OCI-LY7 (cell line): ENCODE data around the gene ABR. TPM values are rescaled to one million over a fixed set of nuclear protein-coding genes. Genes with fewer than 3 reads are reported as not detected.

Experiments
- BruUV-seq: library from RNA; stranded (reverse); fragments of 400-500 nt; replicated peaks from 2 replicates; lab custom pipeline; 2021; lab: Mats Ljungman, UMichigan
- CTCF ChIA-PET: fragments of 300-600 bp; sonication (Branson Sonifier 250); formaldehyde crosslinking; loops from one replicate; lab custom pipeline; 2022; ENCODE audit warnings: antibody characterized with exemption; ENCODE audit not compliant: unreplicated experiment; lab: Charles Lee
- POLR2A ChIA-PET: fragments of 300-600 bp; sonication (Branson Sonifier 250); formaldehyde crosslinking; loops from one replicate; lab custom pipeline; 2022; ENCODE audit warnings: antibody characterized with exemption; lab: Charles Lee
- DNase-seq: peaks from one replicate; pipeline ENCODE4 v3.0.0-alpha.2; 2015; ENCODE audit warnings: low spot score
- H2AFZ ChIP-seq: fragments of 200-600 bp; sonication (generic), shearing (Covaris generic); 2 replicates; pipeline ENCODE4 v1.6.1; 2014; ENCODE audit warnings: mild to moderate bottlenecking, antibody characterized with exemption, low read length, moderate library complexity
- H3K27ac ChIP-seq: fragments of 200-600 bp; sonication (generic); 2 replicates; pipeline ENCODE4 v1.5.1; 2014; ENCODE audit warnings: mixed run types, low read depth, mild to moderate bottlenecking, moderate library complexity, low read length, inconsistent platforms; ENCODE audit not compliant: poor library complexity, severe bottlenecking
- H3K36me3 ChIP-seq: fragments of 200-600 bp; sonication (generic); 2 replicates; pipeline ENCODE4 v1.6.1; 2014; ENCODE audit warnings: mild to moderate bottlenecking, antibody characterized with exemption, low read length, moderate library complexity, mixed read lengths; ENCODE audit not compliant: insufficient read depth
- H3K4me1 ChIP-seq: fragments of 200-600 bp; sonication (generic); 2 replicates; pipeline ENCODE4 v1.5.1; 2014; ENCODE audit warnings: mild to moderate bottlenecking, low read length; ENCODE audit not compliant: insufficient read depth, poor library complexity, severe bottlenecking
- H3K4me2 ChIP-seq: fragments of 200-600 bp; sonication (generic); 2 replicates; pipeline ENCODE4 v1.6.1; 2014; ENCODE audit warnings: mild to moderate bottlenecking, low read length
- H3K4me3 ChIP-seq: fragments of 200-600 bp; sonication (generic); 2 replicates; pipeline ENCODE4 v1.5.1; 2014; ENCODE audit warnings: mild to moderate bottlenecking, low read depth, low read length; ENCODE audit not compliant: poor library complexity, severe bottlenecking
- H3K79me2 ChIP-seq: fragments of 200-600 bp; sonication (generic); 2 replicates; pipeline ENCODE4 v1.6.1; 2016; ENCODE audit warnings: low read depth, mild to moderate bottlenecking, low read length, moderate library complexity, mixed read lengths; ENCODE audit not compliant: insufficient read depth
- H3K9me2 ChIP-seq: fragments of 200-600 bp; sonication (generic); 2 replicates; pipeline ENCODE4 v1.6.1; 2016; ENCODE audit warnings: mild to moderate bottlenecking, low read length, mixed read lengths; ENCODE audit not compliant: insufficient read depth
- H3K9me3 ChIP-seq: fragments of 200-600 bp; sonication (generic); 2 replicates; pipeline ENCODE4 v1.6.1; 2014; ENCODE audit warnings: mild to moderate bottlenecking, mixed run types, low read length, mixed read lengths
- H4K20me1 ChIP-seq: fragments of 200-600 bp; sonication (generic); 2 replicates; pipeline ENCODE4 v1.6.1; 2014; ENCODE audit warnings: mild to moderate bottlenecking, antibody characterized with exemption, low read length, moderate library complexity, mixed read lengths; ENCODE audit not compliant: insufficient read depth
- CTCF ChIP-seq: fragments of 200-600 bp; sonication (generic); conservative IDR thresholded peaks from 2 replicates; pipeline ENCODE4 v1.5.1; 2014; ENCODE audit warnings: mild to moderate bottlenecking, antibody characterized with exemption, low read length, moderate library complexity, mixed read lengths
- EZH2phosphoT487 ChIP-seq: fragments of 200-600 bp; sonication (generic); IDR thresholded peaks from 2 replicates; pipeline ENCODE4 v1.6.1; 2018; ENCODE audit warnings: low read depth, borderline replicate concordance, mild to moderate bottlenecking, mixed run types, antibody characterized with exemption, low read length, moderate library complexity, mixed read lengths
- intact Hi-C: fragments of 100-400 bp; cut with micrococcal nuclease; formaldehyde crosslinking; loops from one replicate; pipeline ENCODE4 v1.10.0; 2022; ENCODE audit not compliant: unreplicated experiment
- total RNA-seq, 2 experiments: library from RNA; depleted of rRNA in 1 of 2; stranded (reverse); fragments of >200 nt in 1 of 2; shearing (Covaris generic) in 1 of 2; gene quantifications; 2 replicates each; pipeline ENCODE4 v1.2.3, GENCODE V29; 2014 to 2022

Gene ABR
- total RNA-seq, 2 experiments from 2014 or later: 164 to 181 TPM

GRCh38 chr17:1173432-1174262 is 6.1 kb downstream of the ABR start:
- ChIA-PET POLR2A (no interaction called here), CTCF (no interaction called here)
- no peak overlapping the region for H3K27ac ChIP-seq
- no peak for DNase-seq
- no peaks in the 10 kb centered on the region for H3K4me1 ChIP-seq
- TF ChIP-seq EZH2phosphoT487: no peak
- no peak for TF ChIP-seq CTCF
- no peaks in the 10 kb centered on the region for H3K9me2 ChIP-seq
- intact Hi-C loops: no loop called here
- peaks cover 16% of the 10 kb centered on the region for H3K36me3 ChIP-seq
- H4K20me1 ChIP-seq: peaks cover 7% of the 10 kb centered on the region; the same call in 1 of the 2 replicates
- H2AFZ ChIP-seq: no peak overlapping the region
- H3K4me2 ChIP-seq: no peak overlapping the region
- no peaks in the 10 kb centered on the region for H3K9me3 ChIP-seq
- no TSS peak for BruUV-seq
- no peak overlapping the region for H3K4me3 ChIP-seq
- H3K79me2 ChIP-seq: peaks cover 65% of the 10 kb centered on the region

- Histone ChIP-seq H3K4me3 (no peak overlapping the region), H2AFZ (no peak overlapping the region), H3K27ac (no peak overlapping the region), H4K20me1 (peaks cover 5% of the 10 kb centered on the region; the same call in 1 of the 2 replicates), H3K79me2 (peaks cover 65% of the 10 kb centered on the region), H3K9me2 (no peaks in the 10 kb centered on the region), H3K4me2 (no peak overlapping the region), H3K4me1 (no peaks in the 10 kb centered on the region), H3K36me3 (peaks cover 23% of the 10 kb centered on the region), H3K9me3 (no peaks in the 10 kb centered on the region)
- DNase-seq: no peak
- BruUV-seq: no TSS peak
- ChIA-PET CTCF (no interaction called here), POLR2A (no interaction called here)
- intact Hi-C loops: no loop called here
- TF ChIP-seq CTCF: no peak
Measured at GRCh38 chr17:1171953-1172352, 7.8 kb downstream of the ABR start.

DNA sequence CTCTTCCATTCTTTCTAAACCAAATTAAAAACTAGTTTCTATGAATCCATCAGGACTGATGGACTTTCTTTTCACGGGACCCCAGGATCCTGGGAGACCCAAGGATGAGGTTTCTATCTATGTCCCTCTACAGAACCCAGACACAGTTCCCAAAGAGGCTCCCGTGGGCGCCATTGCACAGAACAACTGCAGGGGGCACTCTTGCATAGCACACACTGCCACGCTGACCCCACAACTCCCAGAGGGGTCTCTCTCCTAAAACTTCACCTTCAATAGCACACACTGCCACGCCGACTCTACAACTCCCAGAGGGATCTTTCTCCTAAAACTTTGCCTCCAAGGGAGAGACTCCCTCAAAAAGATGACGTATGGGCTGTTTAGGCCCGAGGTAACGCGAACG is 9.0 kb downstream of the ABR start:
- H3K9me2 ChIP-seq: no peaks in the 10 kb centered on the region
- no peaks in the 10 kb centered on the region for H3K9me3 ChIP-seq
- DNase-seq: no peak
- H2AFZ ChIP-seq: no peak overlapping the region
- H3K79me2 ChIP-seq: peaks cover 66% of the 10 kb centered on the region
- CTCF ChIA-PET: no interaction called here
- no TSS peak for BruUV-seq
- no peak overlapping the region for H3K27ac ChIP-seq
- peaks cover 23% of the 10 kb centered on the region for H3K36me3 ChIP-seq
- no peak overlapping the region for H3K4me3 ChIP-seq
- no peak overlapping the region for H3K4me2 ChIP-seq
- POLR2A ChIA-PET: no interaction called here
- peak; percentile 76 for TF ChIP-seq CTCF
- no peak for TF ChIP-seq EZH2phosphoT487
- H4K20me1 ChIP-seq: 0 out of 2 replicates have a peak, but pooled peaks cover 5% of the 10 kb centered on the region
- intact Hi-C loops: no loop called here
- H3K4me1 ChIP-seq: peaks cover 3% of the 10 kb centered on the region
